ENCODE data around the gene MED1.
"Not testable (repeated sequence)": the region's sequence is repeated elsewhere in the genome, so short reads cannot be mapped to it uniquely, and the experiment has no call there.

The MED1 gene, protein sequence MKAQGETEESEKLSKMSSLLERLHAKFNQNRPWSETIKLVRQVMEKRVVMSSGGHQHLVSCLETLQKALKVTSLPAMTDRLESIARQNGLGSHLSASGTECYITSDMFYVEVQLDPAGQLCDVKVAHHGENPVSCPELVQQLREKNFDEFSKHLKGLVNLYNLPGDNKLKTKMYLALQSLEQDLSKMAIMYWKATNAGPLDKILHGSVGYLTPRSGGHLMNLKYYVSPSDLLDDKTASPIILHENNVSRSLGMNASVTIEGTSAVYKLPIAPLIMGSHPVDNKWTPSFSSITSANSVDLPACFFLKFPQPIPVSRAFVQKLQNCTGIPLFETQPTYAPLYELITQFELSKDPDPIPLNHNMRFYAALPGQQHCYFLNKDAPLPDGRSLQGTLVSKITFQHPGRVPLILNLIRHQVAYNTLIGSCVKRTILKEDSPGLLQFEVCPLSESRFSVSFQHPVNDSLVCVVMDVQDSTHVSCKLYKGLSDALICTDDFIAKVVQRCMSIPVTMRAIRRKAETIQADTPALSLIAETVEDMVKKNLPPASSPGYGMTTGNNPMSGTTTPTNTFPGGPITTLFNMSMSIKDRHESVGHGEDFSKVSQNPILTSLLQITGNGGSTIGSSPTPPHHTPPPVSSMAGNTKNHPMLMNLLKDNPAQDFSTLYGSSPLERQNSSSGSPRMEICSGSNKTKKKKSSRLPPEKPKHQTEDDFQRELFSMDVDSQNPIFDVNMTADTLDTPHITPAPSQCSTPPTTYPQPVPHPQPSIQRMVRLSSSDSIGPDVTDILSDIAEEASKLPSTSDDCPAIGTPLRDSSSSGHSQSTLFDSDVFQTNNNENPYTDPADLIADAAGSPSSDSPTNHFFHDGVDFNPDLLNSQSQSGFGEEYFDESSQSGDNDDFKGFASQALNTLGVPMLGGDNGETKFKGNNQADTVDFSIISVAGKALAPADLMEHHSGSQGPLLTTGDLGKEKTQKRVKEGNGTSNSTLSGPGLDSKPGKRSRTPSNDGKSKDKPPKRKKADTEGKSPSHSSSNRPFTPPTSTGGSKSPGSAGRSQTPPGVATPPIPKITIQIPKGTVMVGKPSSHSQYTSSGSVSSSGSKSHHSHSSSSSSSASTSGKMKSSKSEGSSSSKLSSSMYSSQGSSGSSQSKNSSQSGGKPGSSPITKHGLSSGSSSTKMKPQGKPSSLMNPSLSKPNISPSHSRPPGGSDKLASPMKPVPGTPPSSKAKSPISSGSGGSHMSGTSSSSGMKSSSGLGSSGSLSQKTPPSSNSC (N-terminal part only)

DNA sequence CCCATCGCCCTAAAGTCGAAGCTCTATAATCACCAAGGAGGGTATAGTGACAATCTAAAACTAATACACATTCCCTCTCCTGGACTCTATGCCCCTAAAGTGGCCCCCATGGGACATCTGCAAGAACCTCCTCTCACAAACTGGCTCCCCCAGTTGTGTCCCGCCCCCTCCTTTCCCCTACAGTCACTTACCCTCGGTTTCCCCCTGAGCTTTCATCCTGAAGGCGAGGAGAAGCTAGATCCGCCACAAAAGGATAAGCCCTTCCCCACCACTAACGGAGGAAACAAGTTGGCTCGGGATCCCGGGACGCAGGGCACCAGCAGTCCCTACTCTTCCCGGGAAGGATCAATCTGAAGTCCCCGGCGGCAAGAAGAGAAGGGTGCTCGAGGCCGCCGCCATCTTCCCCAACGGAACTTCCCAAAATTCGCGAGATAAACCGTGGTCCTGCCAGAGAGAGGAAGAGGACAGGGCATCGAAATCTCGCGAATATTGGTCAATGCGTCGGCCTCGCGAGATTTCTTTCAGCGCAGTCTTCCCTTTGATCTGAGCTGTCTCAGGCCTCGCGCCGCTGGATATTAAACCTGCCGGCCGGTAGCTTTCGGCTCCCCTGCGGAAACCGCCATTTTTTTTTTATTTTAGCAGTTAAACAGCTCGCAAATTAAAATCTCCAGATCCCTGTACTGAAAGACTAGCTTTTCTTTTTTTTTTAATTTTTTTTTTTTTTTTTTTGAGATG lies at the start of gene MED1:
MED1 (minus strand) TSS at position 417 of the 735 bp plus-strand sequence; CDS start at position 216, 201 bp downstream.
- DNase-seq, result peak; percentile 98

DNA sequence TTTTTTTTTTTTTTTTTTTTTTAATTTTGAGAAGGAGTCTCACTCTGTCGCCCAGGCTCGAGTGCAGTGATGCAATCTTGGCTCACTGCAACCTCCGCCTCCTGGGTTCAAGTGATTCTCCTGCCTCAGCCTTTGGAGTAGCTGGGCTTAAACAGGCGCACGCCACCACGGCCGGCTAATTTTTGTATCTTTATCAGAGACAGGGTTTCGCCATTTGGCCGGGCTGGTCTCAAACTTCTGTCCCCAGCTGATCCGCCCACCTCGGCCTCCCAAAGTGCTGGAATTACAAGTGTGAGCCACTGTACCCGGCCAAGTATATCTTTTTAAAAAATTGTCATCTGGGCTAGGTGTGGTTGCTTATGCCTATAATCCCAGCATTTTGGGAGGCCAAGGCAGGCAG lies 45.9 kb upstream of the MED1 start:
- not testable (repeated sequence) for DNase-seq

DNA sequence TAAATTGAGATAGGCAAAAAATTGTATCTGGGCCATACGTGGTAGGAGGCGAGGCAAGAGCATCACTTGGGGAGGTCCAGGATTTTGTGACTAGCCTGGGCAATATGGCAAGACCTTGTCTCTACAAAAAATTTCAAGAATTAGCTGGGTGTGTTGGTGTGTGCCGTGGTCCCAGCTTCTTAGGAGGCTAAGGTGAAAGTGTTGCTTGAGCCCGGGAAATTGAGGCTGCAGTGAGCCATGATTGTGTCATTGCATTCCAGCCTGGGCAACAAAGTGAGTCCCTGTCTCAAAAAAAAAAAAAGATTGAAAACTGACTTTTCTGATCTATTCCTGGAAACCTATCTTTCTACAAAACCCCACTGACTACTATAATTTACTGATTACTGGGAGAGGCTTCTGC lies 36.9 kb upstream of the MED1 start:
- DNase-seq, result no peak

DNA sequence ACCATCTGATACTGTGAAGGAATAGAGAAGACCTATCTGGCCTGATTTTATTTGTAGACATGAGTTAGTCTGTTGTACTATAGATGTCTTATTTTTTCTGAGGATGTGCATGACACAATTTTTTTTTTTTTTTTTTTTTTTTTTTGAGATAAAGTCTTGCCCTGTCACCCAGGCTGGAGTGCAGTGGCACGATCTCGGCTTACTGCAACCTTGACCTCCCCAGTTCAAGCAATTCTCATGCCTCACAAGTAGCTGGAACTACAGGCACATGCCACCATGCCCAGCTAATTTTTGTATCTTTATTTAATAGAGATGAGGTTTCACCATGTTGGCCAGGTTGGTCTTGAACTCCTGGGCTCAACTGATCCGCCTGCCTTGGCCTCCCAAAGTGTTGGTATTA lies 36.4 kb upstream of the MED1 start:
- not testable (repeated sequence) for DNase-seq

DNA sequence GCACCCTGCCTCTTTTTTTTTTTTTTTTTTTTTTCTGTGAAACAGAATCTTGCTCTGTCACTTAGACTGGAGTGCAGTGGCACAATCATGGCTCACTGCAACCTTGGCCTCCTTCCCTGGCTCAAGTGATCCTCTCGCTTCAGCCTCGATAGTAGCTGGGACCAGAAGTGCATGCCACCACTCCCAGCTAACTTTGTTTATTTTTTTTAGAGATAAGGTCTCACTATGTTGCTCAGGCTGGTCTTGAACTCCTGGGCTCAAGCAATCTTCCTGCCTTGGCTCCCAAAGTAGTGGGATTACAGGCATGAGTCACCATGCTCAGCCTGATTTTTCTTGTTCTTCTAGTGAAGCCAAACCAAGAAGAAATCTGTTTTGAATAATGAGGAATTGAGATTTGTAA lies 35.2 kb upstream of the MED1 start:
- no peak for DNase-seq

DNA sequence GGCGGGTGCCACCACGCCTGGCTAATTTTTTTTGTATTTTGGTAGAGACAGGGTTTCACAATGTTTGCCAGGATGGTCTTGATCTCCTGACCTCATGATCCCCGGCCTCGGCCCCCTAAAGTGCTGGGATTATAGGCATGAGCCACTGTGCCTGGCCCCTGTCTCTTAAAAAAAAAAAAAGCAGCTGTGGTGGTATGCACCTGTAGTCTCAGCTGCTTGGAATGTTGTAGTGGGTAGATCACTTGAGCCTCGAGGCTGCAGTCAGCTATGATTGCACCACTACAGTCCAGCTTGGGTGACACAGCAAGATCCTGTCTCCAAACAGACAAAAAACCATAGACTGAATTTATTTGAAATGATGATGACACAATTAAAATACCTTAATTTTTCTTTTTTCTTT lies 34.5 kb upstream of the MED1 start:
- no peak for DNase-seq

DNA sequence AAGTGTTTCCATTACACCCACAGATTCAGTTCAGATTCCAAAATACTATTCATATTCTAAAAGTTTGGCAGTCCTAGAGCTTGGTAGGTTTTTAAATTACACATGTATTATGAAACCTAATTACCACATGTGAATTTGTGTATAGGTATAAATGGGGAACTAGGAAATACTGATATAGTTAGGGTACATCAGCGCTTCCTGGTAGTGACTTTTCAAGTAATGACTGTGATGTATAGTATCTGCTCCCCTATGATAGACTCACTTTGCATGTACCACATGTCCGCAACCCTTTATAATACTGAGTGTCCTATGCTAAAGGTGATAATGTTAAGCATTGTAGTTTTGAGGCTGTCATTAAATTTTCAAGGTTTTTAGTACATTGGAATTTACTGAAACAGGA lies 33.1 kb upstream of the MED1 start:
- DNase-seq, result no peak

DNA sequence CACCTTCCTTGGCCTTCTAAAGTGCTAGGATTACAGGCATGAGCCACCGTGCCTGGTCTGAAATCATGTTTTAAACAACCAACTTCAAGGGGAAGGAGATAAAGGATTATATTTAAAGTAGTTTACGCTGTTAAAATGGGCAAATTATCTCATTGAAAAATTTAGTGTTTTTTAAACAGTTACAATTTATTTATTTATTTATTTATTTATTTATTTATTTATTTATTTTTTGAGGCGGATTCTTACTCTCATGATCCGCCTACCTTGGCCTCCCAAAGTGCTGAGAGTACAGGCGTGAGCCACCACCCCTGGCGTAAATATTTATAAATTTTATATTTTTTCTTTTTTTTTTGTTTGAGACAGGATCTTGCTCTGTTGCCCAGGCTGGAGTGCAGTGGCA lies 32.4 kb upstream of the MED1 start:
- no peak for DNase-seq

DNA sequence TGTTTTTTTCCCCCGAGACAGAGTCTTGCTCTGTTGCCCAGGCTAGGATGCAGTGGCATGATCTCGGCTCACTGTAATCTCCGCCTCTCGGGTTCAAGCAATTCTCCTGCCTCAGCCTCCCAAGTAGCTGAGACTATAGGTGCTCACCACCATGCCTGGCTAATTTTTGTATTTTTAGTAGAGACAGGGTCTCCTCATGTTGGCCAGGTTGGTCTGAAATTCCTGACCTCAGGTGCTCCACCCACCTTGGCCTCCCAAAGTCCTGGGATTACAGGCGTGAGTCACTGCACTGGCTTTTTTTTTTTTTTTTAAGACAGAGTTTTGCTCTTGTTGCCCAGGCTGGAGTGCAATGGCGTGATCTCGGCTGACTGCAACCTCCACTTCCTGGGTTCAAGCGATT lies 28.6 kb upstream of the MED1 start:
- not testable (repeated sequence) for DNase-seq

DNA sequence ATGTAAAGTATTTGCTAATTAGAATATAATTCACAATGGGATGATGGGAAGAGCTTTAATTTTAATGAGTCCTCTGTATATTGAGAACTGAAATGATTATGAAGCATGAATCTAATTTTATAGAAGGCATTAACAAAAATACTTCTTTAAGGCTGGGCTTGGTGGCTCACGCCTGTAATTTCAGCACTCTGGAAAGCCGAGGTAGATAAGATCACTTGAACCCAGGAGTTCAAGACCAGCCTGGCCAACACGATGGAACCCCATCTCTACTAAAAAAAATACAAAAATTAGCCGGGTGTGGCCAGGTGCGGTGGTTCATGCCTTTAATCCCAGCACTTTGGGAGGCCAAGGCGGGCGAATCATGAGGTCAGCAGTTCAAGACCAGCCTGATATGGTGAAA lies 22.2 kb upstream of the MED1 start:
- DNase-seq, result no peak

DNA sequence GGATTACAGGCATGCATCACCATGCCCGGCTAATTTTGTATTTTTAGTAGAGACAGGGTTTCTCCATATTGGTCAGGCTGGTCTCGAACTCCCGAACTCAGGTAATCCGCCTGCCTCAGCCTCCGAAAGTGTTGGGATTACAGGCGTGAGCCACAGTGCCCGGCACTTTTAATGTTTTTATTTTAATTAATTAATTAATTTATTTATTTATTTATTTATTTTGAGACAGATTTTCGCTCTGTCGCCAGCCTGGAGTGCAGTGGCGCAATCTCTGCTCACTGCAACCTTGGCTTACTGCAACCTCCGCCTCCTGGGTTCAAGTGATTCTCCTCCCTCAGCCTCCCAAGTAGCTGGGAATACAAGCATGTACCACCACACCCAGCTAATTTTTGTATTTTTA lies 17.5 kb upstream of the MED1 start:
- DNase-seq, result not testable (repeated sequence)

DNA sequence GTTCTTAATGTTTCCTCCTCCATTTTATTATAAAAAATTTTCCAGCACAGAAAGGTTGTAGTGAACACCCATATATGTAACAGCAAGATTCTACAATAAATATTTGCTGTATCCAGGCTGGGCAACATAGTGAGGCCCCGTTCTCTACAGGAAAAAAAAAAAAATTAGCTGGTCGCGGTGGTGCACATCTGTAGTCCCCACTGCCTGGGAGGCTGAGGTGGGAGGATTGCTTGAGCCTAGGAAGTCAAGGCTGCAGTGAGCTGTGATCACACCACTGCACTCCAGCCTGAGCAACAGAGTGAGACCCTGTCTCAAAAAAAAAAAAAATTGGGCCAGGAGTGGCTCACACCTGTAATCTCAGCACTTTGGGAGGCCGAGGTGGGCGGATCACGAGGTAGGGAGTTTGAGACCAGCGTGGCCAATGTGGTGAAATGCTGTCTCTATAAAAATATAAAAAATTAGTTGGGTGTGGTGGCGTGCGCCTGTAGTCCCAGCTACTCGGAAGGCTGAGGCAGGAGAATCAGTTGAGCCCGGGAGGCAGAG lies 13.6 kb upstream of the MED1 start:
- DNase-seq, result not testable (repeated sequence)

DNA sequence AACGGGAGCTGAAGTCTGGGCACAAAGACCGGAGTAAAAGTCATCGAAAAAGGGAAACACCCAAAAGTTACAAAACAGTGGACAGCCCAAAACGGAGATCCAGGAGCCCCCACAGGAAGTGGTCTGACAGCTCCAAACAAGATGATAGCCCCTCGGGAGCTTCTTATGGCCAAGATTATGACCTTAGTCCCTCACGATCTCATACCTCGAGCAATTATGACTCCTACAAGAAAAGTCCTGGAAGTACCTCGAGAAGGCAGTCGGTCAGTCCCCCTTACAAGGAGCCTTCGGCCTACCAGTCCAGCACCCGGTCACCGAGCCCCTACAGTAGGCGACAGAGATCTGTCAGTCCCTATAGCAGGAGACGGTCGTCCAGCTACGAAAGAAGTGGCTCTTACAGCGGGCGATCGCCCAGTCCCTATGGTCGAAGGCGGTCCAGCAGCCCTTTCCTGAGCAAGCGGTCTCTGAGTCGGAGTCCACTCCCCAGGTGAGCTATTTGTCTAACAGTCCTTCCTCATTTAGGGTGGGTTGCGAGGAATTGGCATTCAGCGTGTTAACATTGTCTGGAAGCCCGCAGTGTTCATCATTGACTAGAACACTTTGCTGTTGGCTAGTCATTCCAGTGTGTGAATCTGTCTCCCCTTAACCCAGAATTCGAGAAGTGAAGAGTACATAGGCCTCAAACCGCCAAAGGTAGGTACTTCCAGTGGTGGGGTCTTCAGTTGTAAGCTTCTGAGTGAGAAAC lies 11.7 kb upstream of the MED1 start:
- DNase-seq, result peak; percentile 64

DNA sequence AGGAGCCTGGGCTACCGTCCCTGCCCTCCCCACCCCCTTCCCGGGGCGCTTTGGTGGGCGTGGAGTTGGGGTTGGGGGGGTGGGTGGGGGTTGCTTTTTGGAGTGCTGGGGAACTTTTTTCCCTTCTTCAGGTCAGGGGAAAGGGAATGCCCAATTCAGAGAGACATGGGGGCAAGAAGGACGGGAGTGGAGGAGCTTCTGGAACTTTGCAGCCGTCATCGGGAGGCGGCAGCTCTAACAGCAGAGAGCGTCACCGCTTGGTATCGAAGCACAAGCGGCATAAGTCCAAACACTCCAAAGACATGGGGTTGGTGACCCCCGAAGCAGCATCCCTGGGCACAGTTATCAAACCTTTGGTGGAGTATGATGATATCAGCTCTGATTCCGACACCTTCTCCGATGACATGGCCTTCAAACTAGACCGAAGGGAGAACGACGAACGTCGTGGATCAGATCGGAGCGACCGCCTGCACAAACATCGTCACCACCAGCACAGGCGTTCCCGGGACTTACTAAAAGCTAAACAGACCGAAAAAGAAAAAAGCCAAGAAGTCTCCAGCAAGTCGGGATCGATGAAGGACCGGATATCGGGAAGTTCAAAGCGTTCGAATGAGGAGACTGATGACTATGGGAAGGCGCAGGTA lies 11.0 kb upstream of the MED1 start:
- peak; percentile 39 for DNase-seq

DNA sequence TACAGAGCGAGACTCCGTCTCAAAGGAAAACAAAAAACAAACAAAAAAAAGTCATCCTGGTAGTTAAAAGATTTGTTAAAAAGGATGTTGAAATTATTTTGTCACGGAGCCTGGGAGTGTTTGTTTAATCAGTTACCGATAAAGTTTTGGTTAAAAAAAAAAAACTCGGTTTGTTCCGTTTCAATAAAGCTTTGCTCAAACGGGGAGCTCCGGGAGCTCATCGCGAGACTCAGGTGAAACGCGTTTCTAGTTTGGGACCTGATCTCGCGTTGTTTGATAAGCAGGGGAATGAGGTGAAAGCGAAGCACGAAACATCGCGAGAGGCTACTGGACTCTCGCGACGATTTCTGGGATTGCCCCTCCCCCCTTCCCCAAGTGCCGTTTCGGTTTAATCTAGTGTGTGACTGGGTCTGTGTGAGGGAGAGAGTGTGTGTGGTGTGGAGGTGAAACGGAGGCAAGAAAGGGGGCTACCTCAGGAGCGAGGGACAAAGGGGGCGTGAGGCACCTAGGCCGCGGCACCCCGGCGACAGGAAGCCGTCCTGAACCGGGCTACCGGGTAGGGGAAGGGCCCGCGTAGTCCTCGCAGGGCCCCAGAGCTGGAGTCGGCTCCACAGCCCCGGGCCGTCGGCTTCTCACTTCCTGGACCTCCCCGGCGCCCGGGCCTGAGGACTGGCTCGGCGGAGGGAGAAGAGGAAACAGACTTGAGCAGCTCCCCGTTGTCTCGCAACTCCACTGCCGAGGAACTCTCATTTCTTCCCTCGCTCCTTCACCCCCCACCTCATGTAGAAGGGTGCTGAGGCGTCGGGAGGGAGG lies 10.3 kb upstream of the MED1 start, which contains the start of gene CDK12:
CDK12 (plus strand) TSS at position 374 of the 813 bp plus-strand sequence. CDS start 586 bp downstream, outside the sequence.
- DNase-seq, result peak; percentile 99

DNA sequence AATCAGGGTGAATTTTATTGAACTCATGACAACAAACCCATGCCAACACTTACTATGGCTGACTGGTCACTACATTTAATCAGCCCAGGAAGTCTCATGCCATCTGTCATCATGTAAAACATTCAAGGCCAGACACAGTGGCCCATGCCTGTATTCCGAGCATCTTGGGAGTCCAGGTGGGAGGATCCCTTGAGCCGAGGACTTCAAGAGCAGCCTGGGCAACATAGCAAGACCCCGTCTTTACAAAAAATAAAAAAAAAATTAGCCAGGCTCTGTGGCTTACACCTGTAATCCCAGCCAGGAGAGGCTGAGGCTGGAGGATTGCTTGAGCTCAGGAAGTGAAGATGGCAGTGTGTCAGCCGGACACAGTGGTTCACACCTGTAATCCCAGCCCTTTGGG lies 4.9 kb upstream of the MED1 start:
- DNase-seq, result no peak

DNA sequence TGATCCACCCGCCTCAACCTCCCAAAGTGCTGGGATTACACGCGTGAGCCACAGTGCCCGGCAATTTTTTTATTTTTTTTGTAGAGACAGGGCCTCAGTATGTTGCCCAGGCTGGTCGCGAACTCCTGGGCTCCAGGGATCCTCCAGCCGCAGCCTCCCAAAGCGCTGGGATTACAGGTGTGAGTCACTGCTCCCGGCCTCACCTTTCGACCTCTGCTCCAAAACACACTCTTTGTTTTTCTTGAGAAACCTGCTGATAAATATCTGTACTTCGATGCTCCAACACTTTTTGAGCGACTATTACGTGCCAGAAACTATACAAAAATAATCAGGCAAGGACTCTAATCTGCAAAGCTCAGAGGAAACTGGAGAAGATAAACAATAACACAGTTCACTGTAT lies 1.0 kb downstream of the MED1 start:
- DNase-seq, result no peak

DNA sequence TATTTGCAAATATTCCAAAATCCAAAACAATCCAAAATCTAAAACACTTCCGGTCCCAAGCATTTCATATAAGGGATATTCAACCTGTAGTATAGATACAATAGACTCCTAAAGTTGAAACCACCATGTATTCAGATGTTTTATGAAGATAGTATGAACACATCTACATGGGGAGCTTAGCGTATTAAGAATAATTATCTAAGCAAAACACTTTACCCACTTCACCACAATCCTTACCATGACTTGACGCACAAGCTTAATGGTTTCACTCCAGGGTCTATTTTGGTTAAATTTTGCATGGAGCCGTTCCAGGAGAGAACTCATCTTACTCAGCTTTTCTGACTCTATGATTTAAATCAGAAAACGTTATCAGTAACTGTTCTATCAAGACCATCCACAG lies 3.5 kb downstream of the MED1 start:
- DNase-seq, result no peak

DNA sequence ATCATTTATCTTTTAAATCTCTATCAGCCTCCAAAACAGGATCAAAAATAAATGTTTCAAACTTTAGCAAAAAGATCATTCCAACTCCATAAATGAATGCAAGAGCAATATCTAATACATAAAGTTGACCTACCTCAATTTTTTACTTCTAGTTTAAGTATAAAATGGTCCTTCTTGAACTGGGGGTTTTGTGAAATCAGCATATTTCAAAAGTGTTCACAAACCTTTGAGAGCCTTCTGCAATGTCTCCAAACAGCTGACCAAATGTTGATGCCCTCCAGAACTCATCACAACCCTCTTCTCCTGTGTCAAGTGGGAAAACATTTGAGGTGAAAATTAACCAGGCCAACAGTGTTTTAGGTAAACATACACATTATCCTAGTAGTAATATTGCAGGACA lies 7.7 kb downstream of the MED1 start:
- no peak for DNase-seq

DNA sequence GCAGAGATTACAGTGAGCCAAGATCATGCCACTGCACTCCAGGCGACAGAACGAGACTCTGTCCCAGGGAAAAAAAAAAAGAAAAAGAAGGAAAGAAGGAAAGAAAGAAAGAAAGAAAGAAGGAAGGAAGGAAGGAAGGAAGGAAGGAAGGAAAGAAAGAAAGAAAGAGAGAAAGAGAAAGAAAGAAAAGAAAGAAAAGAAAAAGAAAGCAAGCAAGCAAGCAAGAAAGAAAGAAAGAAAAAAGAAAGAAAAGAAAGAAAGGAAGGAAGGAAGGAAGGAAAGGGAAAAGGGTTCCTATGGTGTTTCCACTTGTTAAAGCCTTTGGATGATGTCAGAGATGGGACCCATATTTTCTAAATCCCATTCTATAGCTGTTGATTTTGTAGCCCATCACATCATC lies 11.2 kb downstream of the MED1 start:
- DNase-seq, result not testable (repeated sequence)
